HUES64 (cell line): ENCODE results near the gene SLC6A11.

Experiments
- H3K27ac ChIP-seq: 2 replicates; pipeline ENCODE4 v1.7.0; 2013; ENCODE audit warnings: low read depth, low read length, inconsistent platforms
- H3K27me3 ChIP-seq: 2 replicates; pipeline ENCODE4 v1.6.1; 2013; ENCODE audit warnings: mild to moderate bottlenecking, low read length; ENCODE audit not compliant: insufficient read depth
- H3K36me3 ChIP-seq: 2 replicates; pipeline ENCODE4 v1.6.1; 2013; ENCODE audit warnings: mild to moderate bottlenecking, low read length; ENCODE audit not compliant: insufficient read depth
- H3K4me1 ChIP-seq: 2 replicates; pipeline ENCODE4 v1.6.1; 2013; ENCODE audit warnings: mild to moderate bottlenecking, low read length, moderate library complexity; ENCODE audit not compliant: insufficient read depth
- H3K4me3 ChIP-seq: 2 replicates; pipeline ENCODE4 v1.5.1; 2013; ENCODE audit warnings: mild to moderate bottlenecking, low read length, moderate library complexity
- H3K9ac ChIP-seq: 2 replicates; pipeline ENCODE4 v1.6.1; 2013; ENCODE audit warnings: mild to moderate bottlenecking, low read depth, low read length
- H3K9me3 ChIP-seq: 2 replicates; pipeline ENCODE4 v1.6.1; 2013; ENCODE audit warnings: low read depth, low read length; ENCODE audit not compliant: insufficient read depth
- WGBS: fragments of 150-250, 120-280 bp; methylation state at CpG from one replicate; pipeline ENCODE4 v1.1.7; 2013; ENCODE audit warnings: missing lambda C conversion rate; 5-methylcytosine and 5-hydroxymethylcytosine counted together

SLC6A11 gene

GRCh38 chr3:10843378-10843777, 27.4 kb downstream of the SLC6A11 start:
- no peak overlapping the region for H3K4me3 ChIP-seq
- 92% methylated on average over 3 of the region's 3 CpGs for WGBS

GRCh38 chr3:10845001-10845761, 29.2 kb downstream of the SLC6A11 start:
- 93% methylated on average over 6 of the region's 6 CpGs for WGBS
- Histone ChIP-seq H3K27ac (no peak overlapping the region), H3K9me3 (no peaks in the 10 kb centered on the region), H3K27me3 (no peaks in the 10 kb centered on the region; the same call in 1 of the 2 replicates), H3K9ac (no peak overlapping the region), H3K4me3 (no peak overlapping the region), H3K4me1 (no peaks in the 10 kb centered on the region), H3K36me3 (no peaks in the 10 kb centered on the region)

More at GRCh38 chr3:10843378-10843777, 27.4 kb downstream of the SLC6A11 start:
- Histone ChIP-seq H3K27ac (no peak overlapping the region), H3K27me3 (no peaks in the 10 kb centered on the region; the same call in 1 of the 2 replicates), H3K9me3 (no peaks in the 10 kb centered on the region), H3K4me1 (no peaks in the 10 kb centered on the region), H3K9ac (no peak overlapping the region), H3K36me3 (no peaks in the 10 kb centered on the region)

- 93% methylated on average over 5 of the region's 5 CpGs for WGBS
- Histone ChIP-seq H3K9ac (no peak overlapping the region), H3K36me3 (no peaks in the 10 kb centered on the region), H3K4me1 (no peaks in the 10 kb centered on the region), H3K27me3 (no peaks in the 10 kb centered on the region; the same call in 1 of the 2 replicates), H3K4me3 (no peak overlapping the region), H3K27ac (no peak overlapping the region), H3K9me3 (no peaks in the 10 kb centered on the region)
Measured at GRCh38 chr3:10845839-10846656, 30.0 kb downstream of the SLC6A11 start.

- no peaks in the 10 kb centered on the region for H3K4me1 ChIP-seq
- no peaks in the 10 kb centered on the region for H3K36me3 ChIP-seq
- no peaks in the 10 kb centered on the region; the same call in 1 of the 2 replicates for H3K27me3 ChIP-seq
- H3K4me3 ChIP-seq = no peak overlapping the region
- H3K9ac ChIP-seq = no peak overlapping the region
- H3K9me3 ChIP-seq = no peaks in the 10 kb centered on the region
- H3K27ac ChIP-seq = no peak overlapping the region
- WGBS = 93% methylated on average over 3 of the region's 4 CpGs
Measured at GRCh38 chr3:10846657-10846975, 30.6 kb downstream of the SLC6A11 start.

- no peaks in the 10 kb centered on the region for H3K9me3 ChIP-seq
- no peak overlapping the region for H3K4me3 ChIP-seq
- H3K27ac ChIP-seq = no peak overlapping the region
- WGBS = 90% methylated on average over 3 of the region's 3 CpGs
- H3K9ac ChIP-seq = no peak overlapping the region
- no peaks in the 10 kb centered on the region; the same call in 1 of the 2 replicates for H3K27me3 ChIP-seq
- no peaks in the 10 kb centered on the region for H3K36me3 ChIP-seq
- H3K4me1 ChIP-seq = no peaks in the 10 kb centered on the region
Measured at GRCh38 chr3:10848261-10848660, 32.2 kb downstream of the SLC6A11 start.

GRCh38 chr3:10852066-10852808, 36.2 kb downstream of the SLC6A11 start:
- H3K9ac ChIP-seq = no peak overlapping the region
- H3K36me3 ChIP-seq = no peaks in the 10 kb centered on the region
- no peak overlapping the region for H3K4me3 ChIP-seq
- H3K9me3 ChIP-seq = no peaks in the 10 kb centered on the region
- H3K27me3 ChIP-seq = no peaks in the 10 kb centered on the region
- WGBS = 86% methylated on average over 17 of the region's 17 CpGs
- no peaks in the 10 kb centered on the region for H3K4me1 ChIP-seq
- H3K27ac ChIP-seq = no peak overlapping the region

- Histone ChIP-seq H3K9me3 (no peaks in the 10 kb centered on the region), H3K27me3 (peaks cover 13% of the 10 kb centered on the region; the same call in 1 of the 2 replicates), H3K36me3 (no peaks in the 10 kb centered on the region), H3K4me1 (no peaks in the 10 kb centered on the region), H3K27ac (no peak overlapping the region), H3K9ac (no peak overlapping the region), H3K4me3 (no peak overlapping the region)
- WGBS = 83% methylated on average over 2 of the region's 2 CpGs
Measured at GRCh38 chr3:10855083-10855870, 39.2 kb downstream of the SLC6A11 start.

GRCh38 chr3:10855871-10856662, 40.0 kb downstream of the SLC6A11 start:
- WGBS = 79% methylated on average over 7 of the region's 8 CpGs
- H3K27me3 ChIP-seq = peaks cover 18% of the 10 kb centered on the region
- no peak overlapping the region for H3K9ac ChIP-seq
- H3K9me3 ChIP-seq = no peaks in the 10 kb centered on the region
- no peaks in the 10 kb centered on the region for H3K4me1 ChIP-seq
- no peak overlapping the region for H3K4me3 ChIP-seq
- no peaks in the 10 kb centered on the region for H3K36me3 ChIP-seq
- H3K27ac ChIP-seq = no peak overlapping the region

- Histone ChIP-seq H3K27ac (no peak overlapping the region), H3K36me3 (no peaks in the 10 kb centered on the region), H3K4me3 (no peak overlapping the region), H3K9me3 (no peaks in the 10 kb centered on the region), H3K4me1 (no peaks in the 10 kb centered on the region), H3K27me3 (peaks cover 26% of the 10 kb centered on the region), H3K9ac (no peak overlapping the region)
- 100% methylated on average over 2 of the region's 2 CpGs for WGBS
Measured at GRCh38 chr3:10857235-10857634, 41.2 kb downstream of the SLC6A11 start.

- no peak overlapping the region for H3K27ac ChIP-seq
- H3K9me3 ChIP-seq = no peaks in the 10 kb centered on the region
- 86% methylated on average over 1 of the region's 3 CpGs for WGBS
- H3K9ac ChIP-seq = no peak overlapping the region
- no peak overlapping the region for H3K4me3 ChIP-seq
- peaks cover 33% of the 10 kb centered on the region for H3K27me3 ChIP-seq
- no peaks in the 10 kb centered on the region for H3K36me3 ChIP-seq
- H3K4me1 ChIP-seq = no peaks in the 10 kb centered on the region
Measured at GRCh38 chr3:10858091-10858490, 42.1 kb downstream of the SLC6A11 start.
